ENCODE results near the gene REPS2.
"Not testable (repeated sequence)": the region's sequence is repeated elsewhere in the genome, so short reads cannot be mapped to it uniquely, and the experiment has no call there.

The REPS2 gene

DNA sequence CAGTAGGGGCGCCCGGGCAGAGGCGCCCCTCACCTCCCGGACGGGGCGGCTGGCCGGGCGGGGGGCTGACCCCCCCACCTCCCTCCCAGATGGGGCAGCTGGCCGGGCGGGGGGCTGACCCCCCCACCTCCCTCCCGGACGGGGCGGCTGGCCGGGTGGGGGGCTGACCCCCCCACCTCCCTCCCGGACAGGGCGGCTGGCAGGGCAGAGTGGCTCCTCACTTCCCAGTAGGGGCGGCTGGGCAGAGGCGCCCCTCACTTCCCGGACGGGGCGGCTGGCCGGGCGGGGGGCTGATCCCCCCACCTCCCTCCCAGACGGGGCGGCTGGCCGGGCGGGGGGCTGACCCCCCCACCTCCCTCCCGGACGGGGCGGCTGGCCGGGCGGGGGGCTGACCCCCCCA lies 18.5 kb downstream of the REPS2 start:
- DNase-seq = not testable (repeated sequence)

DNA sequence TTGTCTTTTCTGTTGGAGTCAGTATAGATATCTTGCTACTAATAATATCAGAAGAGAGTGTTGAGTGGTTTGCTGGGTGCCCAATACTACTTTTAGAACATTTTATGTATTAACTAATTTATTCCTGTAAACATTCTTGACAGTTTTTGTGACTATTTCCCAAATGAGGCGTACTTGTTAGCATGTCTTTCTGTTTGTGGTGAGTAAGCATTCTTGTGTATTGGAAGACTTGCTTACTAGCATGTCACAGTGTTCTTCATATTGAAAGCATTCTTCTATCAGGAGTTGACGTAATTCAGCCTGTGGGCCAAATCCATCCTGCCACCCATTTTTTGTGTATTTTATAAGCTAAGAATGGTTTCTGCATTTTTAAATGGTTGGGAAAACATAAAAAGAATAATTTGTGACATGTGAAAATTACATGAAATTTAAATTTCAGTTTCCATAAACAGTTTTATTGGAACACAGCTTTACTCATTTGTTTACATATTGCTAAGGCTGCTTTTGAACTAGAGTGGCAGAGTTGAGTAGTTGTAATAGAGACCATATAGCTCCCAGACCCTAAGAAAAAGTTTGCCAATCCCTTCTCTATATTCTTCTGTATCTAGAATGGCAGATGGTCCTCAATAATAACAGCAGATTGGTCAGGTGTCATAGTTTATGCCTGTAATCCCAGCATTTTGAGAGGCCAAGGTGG lies 20.4 kb downstream of the REPS2 start:
- no peak for DNase-seq

DNA sequence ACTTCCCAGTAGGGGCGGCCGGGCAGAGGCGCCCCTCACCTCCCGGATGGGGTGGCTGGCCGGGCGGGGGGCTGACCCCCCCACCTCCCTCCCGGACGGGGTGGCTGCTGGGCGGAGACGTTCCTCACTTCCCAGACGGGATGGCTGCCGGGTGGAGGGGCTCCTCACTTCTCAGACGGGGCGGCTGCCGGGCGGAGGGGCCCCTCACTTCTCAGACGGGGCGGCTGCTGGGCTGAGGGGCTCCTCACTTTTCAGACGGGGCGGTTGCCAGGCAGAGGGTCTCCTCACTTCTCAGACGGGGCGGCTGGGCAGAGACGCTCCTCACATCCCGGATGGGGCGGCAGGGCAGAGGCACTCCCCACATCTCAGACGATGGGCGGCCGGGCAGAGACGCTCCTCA lies 22.3 kb downstream of the REPS2 start:
- not testable (repeated sequence) for DNase-seq

DNA sequence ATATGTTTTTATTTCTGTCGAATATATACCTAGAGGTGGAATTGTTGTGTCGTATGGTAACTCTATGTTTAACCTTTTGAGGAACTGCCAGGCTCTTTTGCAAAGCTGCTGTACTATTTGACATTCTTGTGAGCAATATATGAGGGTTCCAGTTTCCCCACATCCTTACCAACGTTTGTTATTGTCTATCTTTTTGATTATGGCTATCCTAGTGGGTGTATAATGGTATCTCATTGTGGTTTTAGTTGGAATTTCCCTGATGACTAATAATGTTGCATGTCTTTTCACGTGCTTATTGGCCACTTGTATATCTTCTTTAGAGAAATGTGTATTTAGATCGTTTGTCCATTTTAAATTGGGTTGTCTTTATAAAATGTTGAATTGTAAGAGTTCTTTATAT lies 24.5 kb downstream of the REPS2 start:
- no peak for DNase-seq

DNA sequence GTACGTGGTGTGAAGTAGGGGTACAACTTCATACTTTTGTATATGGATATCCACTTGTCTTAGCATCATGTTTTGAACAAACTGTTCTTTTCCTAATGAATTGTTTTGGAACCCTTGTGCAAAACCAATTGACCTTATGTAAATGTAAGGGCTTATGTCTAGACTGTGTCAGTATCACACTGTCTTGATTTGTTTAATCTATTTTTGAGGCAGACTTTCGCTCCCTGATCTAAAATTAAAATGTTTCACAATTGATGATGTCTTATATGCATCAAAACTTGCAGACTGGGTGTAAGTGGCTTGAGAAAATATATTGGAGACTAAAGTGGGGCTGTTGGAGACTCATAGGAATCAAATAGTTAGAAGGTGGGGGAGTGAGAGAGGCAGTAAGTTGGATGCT lies 25.2 kb downstream of the REPS2 start:
- no peak for DNase-seq

DNA sequence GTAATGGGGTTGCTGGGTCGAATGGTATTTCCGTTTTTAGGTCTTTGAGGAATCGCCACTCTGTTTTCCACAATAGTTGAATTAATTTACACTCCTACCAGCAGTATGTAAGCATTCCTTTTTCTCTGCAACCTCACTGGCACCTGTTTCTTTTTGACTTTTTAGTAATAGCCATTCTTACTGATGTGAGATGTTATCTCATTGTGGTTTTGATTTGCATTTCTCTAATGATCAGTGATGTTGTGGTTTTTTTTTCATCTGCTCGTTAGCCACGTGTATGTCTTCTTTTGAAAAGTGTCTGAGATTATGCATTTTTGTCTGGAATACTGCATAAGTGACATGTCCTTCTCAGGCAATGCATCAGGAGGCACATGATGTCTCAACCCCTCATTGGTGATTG lies 28.8 kb downstream of the REPS2 start:
- no peak for DNase-seq

- DNase-seq = no peak
Observed at GRCh38 chrX:16977771-16978170, 31.3 kb downstream of the REPS2 start.

DNA sequence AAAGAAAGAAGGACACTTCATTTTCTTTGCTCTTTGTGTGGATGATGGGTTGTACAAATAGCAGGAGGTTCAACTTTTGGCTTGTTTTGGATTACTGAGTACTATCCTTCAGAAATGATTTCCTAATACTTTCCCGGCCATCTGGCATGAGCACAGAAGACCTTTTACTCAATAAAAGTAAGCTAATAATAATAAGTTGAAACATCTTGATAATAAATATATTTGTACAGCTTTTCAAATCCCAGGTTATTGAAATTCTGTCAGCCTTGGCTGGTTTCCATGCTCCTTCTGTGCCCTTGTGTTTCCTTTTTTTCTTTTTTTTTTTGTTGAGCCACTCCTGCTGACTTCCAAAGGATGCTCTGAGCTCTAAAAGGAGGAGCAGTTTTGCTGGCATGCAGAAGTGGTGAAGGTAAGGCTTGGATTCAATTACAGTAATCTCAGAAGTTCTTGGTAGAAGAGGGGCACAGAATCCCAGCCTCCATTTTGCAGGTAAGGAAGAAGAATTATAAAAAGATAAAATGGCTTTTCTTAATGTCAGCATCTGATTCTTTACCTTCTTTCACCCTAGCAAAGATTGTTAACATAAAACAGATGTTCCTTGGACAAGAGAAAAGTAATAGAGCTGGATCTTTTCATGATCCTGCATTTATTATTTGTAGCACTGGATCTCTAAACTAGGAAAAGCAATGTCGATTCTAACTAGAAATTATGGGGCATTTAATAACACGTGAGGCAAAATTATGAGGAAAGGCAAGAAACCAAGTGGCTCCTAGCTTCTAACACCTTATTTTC lies 31.9 kb downstream of the REPS2 start:
- DNase-seq = no peak

DNA sequence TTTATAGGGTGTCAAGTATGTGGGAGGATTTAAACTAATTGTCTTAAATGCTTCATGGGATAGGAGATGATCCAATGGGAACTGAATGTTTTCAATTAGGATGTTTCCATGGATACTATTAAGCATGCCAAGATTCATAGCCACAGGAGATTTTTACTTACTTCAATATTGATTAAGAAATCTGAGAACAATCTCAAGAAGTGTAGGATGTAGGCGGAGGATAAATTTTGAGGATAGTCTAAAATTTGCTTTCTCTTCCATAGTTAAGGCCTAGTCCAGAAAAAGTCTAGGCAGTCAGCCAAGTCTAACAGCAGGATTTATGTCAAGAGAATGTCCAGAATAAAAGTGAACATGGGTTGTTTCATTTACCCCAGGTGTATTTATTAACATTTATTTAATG lies 32.8 kb downstream of the REPS2 start:
- no peak for DNase-seq

DNA sequence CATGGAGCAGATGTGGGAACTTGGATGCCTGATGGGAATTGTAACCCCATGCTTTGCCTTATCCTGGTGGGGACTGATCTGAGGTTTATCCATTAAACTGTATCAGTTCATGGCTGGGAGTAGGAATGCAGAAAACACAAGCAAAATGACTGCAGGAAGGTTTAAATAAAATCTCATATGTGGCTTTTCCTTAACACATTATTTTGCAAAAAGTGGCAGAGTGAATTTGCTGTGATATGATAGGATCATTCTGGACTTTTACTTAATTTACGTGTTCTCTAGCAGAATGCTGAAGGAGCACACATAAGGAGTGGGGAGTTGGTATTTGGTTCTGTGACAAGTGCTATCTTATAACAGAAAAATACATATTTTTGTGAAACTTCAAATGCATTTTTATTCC lies 34.8 kb downstream of the REPS2 start:
- DNase-seq = no peak

DNA sequence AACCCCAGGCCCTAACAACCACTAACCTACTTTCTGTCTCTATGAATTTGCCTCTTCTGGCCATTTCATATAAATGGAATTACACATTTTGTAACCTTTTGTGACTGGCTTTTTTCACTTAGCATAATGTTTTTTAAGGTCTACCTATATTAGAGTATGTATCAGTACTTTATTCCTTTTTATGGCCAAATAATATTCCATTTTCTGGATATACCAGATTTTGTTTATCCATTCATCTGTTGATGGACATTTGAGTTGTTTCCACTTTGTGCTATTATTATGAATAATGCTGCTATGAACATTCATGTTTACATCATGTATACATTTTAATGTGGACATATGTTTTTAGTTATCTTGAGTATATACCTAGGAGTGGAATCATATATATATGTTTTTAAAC lies 35.5 kb downstream of the REPS2 start:
- no peak for DNase-seq

GRCh38 chrX:16983051-16983450 lies 36.6 kb downstream of the REPS2 start:
- DNase-seq = no peak

DNA sequence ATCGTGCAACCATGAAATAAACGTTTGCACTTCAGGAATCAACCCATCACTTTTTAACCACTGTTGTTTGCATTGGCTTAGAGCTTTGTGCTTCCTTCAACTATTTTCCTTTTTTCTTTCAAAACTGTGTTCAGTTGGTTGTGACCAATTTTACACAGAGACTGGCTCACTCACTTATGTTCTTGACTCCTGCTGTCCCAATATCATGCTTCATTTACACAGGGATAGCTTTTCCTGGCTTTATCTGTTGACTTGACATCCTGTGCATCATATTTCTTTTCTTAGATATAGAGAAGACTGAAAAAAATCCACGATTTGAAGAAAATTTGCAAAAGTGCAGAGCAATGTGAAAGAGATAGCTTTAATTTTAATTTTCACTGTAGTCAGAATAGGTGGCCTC lies 38.8 kb downstream of the REPS2 start:
- no peak for DNase-seq

- no peak for DNase-seq
Observed at GRCh38 chrX:16986169-16986568, 39.7 kb downstream of the REPS2 start.

DNA sequence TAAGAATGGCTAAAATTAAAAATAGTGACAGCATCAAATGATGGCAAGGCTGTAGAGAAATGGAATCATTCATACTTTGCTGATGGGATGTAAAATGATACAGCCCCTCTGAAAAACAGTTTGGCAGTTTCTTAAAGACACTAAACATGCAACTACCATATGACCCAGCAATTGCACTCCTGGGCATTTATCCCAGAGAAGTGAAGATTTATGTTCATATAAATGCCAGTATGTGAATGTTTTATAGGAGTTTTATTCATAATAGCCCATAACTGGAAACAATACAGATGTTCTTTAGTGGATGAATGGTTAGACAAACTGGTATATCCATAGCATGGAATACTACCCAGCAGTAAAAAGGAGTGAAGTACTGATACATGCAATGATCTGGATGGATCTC lies 43.3 kb downstream of the REPS2 start:
- DNase-seq = no peak

DNA sequence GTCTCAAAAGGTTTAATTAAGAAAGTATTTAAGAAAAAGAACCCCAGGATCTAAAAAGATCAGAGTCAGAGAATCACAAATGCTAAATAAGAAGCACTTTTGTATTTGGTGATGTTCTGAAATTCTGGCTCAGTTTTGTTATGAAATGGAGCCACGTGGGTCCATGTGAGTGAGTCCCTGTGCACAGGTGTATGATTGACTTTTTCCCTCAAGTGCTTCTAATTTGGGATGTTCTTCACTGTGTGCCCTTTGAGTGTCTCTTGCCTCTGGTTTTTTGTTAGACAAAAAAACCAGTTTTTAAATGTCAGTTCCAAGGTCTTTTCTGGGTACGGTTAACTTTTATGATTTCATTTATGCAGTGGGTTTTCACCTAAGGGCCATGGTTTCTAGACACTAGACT lies 44.4 kb downstream of the REPS2 start:
- no peak for DNase-seq

GRCh38 chrX:16992445-16992844 lies 46.0 kb downstream of the REPS2 start:
- DNase-seq = no peak

DNA sequence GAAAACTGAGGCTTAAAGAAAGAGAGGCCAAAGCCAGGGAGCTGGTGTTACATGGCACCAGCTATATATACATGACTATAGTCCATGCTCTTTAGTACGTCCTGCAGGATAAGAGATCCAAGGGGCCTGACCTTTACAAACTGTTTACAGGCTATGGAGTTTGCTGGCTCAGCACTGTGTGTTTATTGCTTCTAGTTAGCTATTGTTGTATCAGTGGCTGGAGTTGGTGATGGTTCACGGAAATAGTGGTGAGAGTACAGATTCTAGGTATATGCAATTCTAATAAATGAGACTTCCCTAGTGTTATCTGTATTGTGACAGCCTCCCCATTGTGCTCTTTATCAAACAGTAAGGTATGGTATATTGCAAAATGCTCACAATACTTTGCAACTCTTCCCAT lies 46.5 kb downstream of the REPS2 start:
- DNase-seq = no peak

DNA sequence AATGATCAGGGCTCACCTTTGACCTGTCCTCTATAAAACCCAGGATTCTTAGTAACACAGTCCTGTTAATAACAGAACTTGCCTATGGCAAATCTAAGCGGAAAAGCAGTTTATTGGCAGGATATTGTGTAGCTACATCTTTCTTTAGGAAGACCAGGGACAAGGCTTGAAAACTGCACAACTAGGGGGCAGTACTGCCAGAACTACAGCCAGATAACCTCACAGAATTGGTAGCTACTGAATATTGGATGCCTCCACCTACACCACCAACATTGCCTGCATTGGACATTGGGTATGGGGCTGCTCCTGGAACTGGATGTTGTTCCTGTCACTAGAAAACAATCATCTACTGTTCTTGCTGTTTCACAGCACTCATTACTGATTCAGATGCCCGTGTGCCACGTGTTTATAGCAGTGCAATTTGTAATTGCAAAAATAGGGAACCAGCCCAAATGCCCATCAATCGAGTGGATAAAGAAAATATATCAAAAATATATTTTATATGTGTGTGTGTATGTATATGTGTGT lies 47.4 kb downstream of the REPS2 start:
- no peak for DNase-seq

- DNase-seq = no peak
Observed at GRCh38 chrX:16994736-16995135, 48.3 kb downstream of the REPS2 start.

GRCh38 chrX:16997313-16997712 lies 50.9 kb downstream of the REPS2 start:
- no peak for DNase-seq

DNA sequence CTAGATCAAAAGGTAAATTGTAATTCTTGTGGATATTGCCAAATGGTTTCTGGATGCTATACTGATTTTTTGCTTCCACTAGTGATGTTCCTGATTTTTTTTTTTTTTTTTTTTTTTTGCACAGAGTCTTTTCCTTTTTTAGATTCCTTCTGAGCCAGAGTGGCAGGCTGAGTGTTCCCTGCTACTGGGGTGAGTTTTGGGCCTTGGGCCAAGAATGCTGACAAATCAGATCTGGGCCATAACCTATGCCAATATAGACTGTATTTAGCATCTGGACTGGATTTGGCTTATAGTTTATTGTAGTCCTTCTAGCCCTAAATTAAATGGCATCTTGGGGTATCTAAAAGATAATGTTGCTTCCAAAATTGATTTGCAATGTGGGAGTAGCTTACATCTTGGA lies 52.8 kb downstream of the REPS2 start:
- DNase-seq = no peak

DNA sequence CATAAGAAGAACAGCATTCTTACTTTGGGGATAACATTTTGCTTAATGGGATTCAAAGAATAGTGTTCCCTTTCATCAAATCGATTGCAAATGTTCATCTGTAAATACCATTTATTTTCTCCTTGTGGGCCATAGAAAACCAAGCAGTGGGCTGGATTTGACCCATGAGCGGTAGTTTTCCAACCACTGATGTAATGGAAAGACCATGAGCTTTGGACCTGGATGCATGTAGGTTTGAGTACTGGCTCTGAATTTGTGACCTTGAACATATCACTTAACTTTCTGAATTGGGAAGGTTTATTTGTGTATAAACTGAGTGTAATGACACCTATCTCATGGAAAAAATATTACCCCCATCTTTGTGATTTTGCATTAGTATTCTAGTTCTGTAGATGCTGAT lies 54.3 kb downstream of the REPS2 start:
- no peak for DNase-seq

DNA sequence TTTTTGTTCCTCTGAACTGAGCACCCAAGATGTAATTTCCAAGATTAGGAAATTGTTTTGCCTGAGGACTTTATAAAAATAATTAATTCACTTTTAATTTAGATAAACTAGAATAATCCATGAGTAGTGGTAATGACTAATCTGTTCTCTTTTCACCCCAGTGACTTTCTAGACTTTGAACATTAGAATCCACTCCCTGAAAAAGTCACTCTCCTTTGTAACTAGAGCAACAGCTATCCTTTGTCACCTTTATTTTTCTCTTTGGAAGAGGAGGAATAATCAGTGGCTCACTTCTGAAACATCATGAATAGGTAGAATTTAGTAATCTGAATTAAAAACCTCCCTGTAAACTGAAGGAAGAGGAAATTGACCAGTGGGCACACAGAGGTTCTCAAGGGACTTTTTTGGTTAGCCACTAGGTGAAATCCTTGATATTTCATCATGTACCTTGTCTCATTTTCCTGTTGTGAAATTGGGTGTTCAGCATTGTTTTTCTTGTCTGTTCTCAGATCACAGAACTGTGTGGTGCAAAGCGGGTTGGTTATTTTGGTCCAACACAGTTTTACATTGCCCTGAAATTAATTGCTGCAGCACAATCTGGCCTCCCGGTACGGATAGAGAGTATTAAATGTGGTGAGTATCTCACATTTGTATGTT lies 59.4 kb downstream of the REPS2 start:
- DNase-seq = no peak

Measured in GOT3 (cell line).